ENCODE data around the gene ITPKB.

DNA sequence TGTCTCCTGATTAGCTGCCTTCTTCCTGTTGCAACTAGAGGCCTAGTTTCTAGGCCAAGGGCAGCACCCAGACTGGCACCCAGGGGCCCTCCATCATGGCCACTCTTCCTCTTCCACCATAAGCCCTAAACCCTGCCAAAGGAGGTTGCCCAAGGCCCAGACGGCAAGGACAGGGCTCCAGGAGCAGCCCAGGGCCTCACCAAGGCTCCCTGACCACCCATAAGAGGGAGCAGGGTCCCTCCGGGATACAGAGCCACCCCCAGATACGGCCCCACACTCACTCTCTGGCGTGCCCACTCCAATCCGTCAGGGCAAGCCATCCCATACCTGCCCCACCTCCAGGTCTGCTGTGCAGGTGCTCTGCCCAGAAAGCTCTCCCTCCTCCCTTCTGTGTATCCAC, 79.9 kb downstream of the ITPKB start:
- TF ChIP-seq POLR2AphosphoS5 (IDR thresholded peaks at IDR 0.05; ENCODE audit: low read depth) (no peak), JUNB (IDR thresholded peaks at IDR 0.05; ENCODE audit: unreplicated experiment) (no peak), CREB1 (CRISPR knock-in tag; IDR thresholded peaks at IDR 0.05; ENCODE audit: low read depth) (no peak), EZH2 (IDR thresholded peaks at IDR 0.05; ENCODE audit: low read depth, unreplicated experiment) (no peak), EZH2phosphoT487 (IDR thresholded peaks at IDR 0.05; ENCODE audit: unreplicated experiment) (no peak), ZNF331 (CRISPR knock-in tag; IDR thresholded peaks at IDR 0.05; ENCODE audit: low read depth) (no peak), NANOG (IDR thresholded peaks at IDR 0.05; ENCODE audit: borderline replicate concordance) (no peak), REST (IDR thresholded peaks at IDR 0.05; ENCODE audit: unreplicated experiment) (no peak), ZNF114 (CRISPR knock-in tag; IDR thresholded peaks at IDR 0.05) (no peak), STAT1 (IDR thresholded peaks at IDR 0.05; ENCODE audit: unreplicated experiment) (no peak)
- TF ChIP-seq, protein P1, sequence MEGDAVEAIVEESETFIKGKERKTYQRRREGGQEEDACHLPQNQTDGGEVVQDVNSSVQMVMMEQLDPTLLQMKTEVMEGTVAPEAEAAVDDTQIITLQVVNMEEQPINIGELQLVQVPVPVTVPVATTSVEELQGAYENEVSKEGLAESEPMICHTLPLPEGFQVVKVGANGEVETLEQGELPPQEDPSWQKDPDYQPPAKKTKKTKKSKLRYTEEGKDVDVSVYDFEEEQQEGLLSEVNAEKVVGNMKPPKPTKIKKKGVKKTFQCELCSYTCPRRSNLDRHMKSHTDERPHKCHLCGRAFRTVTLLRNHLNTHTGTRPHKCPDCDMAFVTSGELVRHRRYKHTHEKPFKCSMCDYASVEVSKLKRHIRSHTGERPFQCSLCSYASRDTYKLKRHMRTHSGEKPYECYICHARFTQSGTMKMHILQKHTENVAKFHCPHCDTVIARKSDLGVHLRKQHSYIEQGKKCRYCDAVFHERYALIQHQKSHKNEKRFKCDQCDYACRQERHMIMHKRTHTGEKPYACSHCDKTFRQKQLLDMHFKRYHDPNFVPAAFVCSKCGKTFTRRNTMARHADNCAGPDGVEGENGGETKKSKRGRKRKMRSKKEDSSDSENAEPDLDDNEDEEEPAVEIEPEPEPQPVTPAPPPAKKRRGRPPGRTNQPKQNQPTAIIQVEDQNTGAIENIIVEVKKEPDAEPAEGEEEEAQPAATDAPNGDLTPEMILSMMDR (conservative IDR thresholded peaks at IDR 0.05; ENCODE audit: low read depth in 2 of 2) = no peak
- TF ChIP-seq, protein P2, sequence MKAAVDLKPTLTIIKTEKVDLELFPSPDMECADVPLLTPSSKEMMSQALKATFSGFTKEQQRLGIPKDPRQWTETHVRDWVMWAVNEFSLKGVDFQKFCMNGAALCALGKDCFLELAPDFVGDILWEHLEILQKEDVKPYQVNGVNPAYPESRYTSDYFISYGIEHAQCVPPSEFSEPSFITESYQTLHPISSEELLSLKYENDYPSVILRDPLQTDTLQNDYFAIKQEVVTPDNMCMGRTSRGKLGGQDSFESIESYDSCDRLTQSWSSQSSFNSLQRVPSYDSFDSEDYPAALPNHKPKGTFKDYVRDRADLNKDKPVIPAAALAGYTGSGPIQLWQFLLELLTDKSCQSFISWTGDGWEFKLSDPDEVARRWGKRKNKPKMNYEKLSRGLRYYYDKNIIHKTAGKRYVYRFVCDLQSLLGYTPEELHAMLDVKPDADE (IDR thresholded peaks at IDR 0.05) = no peak
- TF ChIP-seq, protein P3, sequence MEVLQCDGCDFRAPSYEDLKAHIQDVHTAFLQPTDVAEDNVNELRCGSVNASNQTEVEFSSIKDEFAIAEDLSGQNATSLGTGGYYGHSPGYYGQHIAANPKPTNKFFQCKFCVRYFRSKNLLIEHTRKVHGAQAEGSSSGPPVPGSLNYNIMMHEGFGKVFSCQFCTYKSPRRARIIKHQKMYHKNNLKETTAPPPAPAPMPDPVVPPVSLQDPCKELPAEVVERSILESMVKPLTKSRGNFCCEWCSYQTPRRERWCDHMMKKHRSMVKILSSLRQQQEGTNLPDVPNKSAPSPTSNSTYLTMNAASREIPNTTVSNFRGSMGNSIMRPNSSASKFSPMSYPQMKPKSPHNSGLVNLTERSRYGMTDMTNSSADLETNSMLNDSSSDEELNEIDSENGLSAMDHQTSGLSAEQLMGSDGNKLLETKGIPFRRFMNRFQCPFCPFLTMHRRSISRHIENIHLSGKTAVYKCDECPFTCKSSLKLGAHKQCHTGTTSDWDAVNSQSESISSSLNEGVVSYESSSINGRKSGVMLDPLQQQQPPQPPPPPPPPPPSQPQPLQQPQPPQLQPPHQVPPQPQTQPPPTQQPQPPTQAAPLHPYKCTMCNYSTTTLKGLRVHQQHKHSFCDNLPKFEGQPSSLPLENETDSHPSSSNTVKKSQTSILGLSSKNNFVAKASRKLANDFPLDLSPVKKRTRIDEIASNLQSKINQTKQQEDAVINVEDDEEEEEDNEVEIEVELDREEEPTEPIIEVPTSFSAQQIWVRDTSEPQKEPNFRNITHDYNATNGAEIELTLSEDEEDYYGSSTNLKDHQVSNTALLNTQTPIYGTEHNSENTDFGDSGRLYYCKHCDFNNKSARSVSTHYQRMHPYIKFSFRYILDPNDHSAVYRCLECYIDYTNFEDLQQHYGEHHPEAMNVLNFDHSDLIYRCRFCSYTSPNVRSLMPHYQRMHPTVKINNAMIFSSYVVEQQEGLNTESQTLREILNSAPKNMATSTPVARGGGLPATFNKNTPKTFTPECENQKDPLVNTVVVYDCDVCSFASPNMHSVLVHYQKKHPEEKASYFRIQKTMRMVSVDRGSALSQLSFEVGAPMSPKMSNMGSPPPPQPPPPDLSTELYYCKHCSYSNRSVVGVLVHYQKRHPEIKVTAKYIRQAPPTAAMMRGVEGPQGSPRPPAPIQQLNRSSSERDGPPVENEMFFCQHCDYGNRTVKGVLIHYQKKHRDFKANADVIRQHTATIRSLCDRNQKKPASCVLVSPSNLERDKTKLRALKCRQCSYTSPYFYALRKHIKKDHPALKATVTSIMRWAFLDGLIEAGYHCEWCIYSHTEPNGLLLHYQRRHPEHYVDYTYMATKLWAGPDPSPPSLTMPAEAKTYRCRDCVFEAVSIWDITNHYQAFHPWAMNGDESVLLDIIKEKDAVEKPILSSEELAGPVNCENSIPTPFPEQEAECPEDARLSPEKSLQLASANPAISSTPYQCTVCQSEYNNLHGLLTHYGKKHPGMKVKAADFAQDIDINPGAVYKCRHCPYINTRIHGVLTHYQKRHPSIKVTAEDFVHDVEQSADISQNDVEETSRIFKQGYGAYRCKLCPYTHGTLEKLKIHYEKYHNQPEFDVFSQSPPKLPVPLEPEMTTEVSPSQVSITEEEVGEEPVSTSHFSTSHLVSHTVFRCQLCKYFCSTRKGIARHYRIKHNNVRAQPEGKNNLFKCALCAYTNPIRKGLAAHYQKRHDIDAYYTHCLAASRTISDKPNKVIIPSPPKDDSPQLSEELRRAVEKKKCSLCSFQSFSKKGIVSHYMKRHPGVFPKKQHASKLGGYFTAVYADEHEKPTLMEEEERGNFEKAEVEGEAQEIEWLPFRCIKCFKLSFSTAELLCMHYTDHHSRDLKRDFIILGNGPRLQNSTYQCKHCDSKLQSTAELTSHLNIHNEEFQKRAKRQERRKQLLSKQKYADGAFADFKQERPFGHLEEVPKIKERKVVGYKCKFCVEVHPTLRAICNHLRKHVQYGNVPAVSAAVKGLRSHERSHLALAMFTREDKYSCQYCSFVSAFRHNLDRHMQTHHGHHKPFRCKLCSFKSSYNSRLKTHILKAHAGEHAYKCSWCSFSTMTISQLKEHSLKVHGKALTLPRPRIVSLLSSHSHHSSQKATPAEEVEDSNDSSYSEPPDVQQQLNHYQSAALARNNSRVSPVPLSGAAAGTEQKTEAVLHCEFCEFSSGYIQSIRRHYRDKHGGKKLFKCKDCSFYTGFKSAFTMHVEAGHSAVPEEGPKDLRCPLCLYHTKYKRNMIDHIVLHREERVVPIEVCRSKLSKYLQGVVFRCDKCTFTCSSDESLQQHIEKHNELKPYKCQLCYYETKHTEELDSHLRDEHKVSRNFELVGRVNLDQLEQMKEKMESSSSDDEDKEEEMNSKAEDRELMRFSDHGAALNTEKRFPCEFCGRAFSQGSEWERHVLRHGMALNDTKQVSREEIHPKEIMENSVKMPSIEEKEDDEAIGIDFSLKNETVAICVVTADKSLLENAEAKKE (CRISPR knock-in tag; IDR thresholded peaks at IDR 0.05) = no peak

Data from GM23338 (cell line).